ENCODE data around the gene CEP20.
A peak's percentile ranks its signal among the peaks of the same experiment; 100 is the strongest.

Gene CEP20

GRCh38 chr16:15874745-15875314, 13.6 kb downstream of the CEP20 start:
- no peak for TF ChIP-seq TEAD4 (IDR thresholded peaks at IDR 0.05)
- TF ChIP-seq RAD21 (IDR thresholded peaks at IDR 0.05; ENCODE audit: low read depth), result peak; percentile 80
- no peak for TF ChIP-seq CEBPB (IDR thresholded peaks at IDR 0.05)
- no peak for TF ChIP-seq NFIC (IDR thresholded peaks at IDR 0.05)
- no peak for TF ChIP-seq TCF12 (IDR thresholded peaks at IDR 0.05; ENCODE audit: low read depth)
- no peak for TF ChIP-seq EGR1 (IDR thresholded peaks at IDR 0.05)
- TF ChIP-seq YY1 (IDR thresholded peaks at IDR 0.05; ENCODE audit: low read depth), result no peak

- TF ChIP-seq REST (IDR thresholded peaks at IDR 0.05; ENCODE audit: low read depth), result no peak
- no peak for TF ChIP-seq EP300 (IDR thresholded peaks at IDR 0.05; ENCODE audit: borderline replicate concordance)
- TF ChIP-seq FOXM1 (IDR thresholded peaks at IDR 0.05; ENCODE audit: borderline replicate concordance, low read depth), result no peak
- TF ChIP-seq NFIC (IDR thresholded peaks at IDR 0.05), result no peak
- TF ChIP-seq EGR1 (IDR thresholded peaks at IDR 0.05), result no peak
- TF ChIP-seq TAF1 (IDR thresholded peaks at IDR 0.05; ENCODE audit: low read depth), result no peak
- TF ChIP-seq TEAD4 (IDR thresholded peaks at IDR 0.05), result no peak
- no peak for TF ChIP-seq MAX (IDR thresholded peaks at IDR 0.05)
- no peak for TF ChIP-seq YY1 (IDR thresholded peaks at IDR 0.05; ENCODE audit: low read depth)
- no peak for TF ChIP-seq RAD21 (IDR thresholded peaks at IDR 0.05; ENCODE audit: low read depth)
- no peak for TF ChIP-seq TCF12 (IDR thresholded peaks at IDR 0.05; ENCODE audit: low read depth)
- TF ChIP-seq, protein P1, sequence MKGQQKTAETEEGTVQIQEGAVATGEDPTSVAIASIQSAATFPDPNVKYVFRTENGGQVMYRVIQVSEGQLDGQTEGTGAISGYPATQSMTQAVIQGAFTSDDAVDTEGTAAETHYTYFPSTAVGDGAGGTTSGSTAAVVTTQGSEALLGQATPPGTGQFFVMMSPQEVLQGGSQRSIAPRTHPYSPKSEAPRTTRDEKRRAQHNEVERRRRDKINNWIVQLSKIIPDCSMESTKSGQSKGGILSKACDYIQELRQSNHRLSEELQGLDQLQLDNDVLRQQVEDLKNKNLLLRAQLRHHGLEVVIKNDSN (IDR thresholded peaks at IDR 0.05), result no peak
- TF ChIP-seq ZBTB7A (IDR thresholded peaks at IDR 0.05; ENCODE audit: low read depth), result no peak
- no peak for TF ChIP-seq CREB1 (IDR thresholded peaks at IDR 0.05; ENCODE audit: low read depth)
- no peak for TF ChIP-seq CEBPB (IDR thresholded peaks at IDR 0.05)
These were observed 14.7 kb downstream of the CEP20 start for GRCh38 chr16:15873737-15874136.

DNA sequence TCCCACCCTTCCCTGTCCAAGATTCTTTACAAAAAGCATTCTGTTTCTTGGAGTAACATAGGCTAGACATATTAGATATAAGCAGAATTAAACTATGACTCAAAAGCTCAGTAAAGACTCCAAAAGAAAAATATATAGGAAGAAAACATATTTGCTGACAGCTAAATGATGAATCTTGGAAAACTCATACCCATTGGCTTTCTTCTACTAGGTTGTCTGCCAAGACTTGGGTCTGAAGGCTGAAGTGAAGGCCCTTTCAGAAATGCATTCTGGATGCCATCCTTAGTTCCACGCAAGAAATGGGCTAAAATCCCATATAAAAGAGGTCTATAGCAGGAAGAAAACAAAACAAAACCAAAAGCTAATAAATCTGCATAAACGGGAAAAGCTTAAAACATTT, 15.1 kb downstream of the CEP20 start:
- TF ChIP-seq REST (IDR thresholded peaks at IDR 0.05; ENCODE audit: low read depth) (no peak), YY1 (IDR thresholded peaks at IDR 0.05; ENCODE audit: low read depth) (no peak), ZBTB7A (IDR thresholded peaks at IDR 0.05; ENCODE audit: low read depth) (no peak), EGR1 (IDR thresholded peaks at IDR 0.05) (no peak), EP300 (IDR thresholded peaks at IDR 0.05; ENCODE audit: borderline replicate concordance) (no peak), TCF12 (IDR thresholded peaks at IDR 0.05; ENCODE audit: low read depth) (no peak), RAD21 (IDR thresholded peaks at IDR 0.05; ENCODE audit: low read depth) (no peak), TEAD4 (IDR thresholded peaks at IDR 0.05) (no peak), TAF1 (IDR thresholded peaks at IDR 0.05; ENCODE audit: low read depth) (no peak), MAX (IDR thresholded peaks at IDR 0.05) (no peak), FOXM1 (IDR thresholded peaks at IDR 0.05; ENCODE audit: borderline replicate concordance, low read depth) (no peak), CREB1 (IDR thresholded peaks at IDR 0.05; ENCODE audit: low read depth) (no peak), CEBPB (IDR thresholded peaks at IDR 0.05) (no peak), NFIC (IDR thresholded peaks at IDR 0.05) (no peak)
- TF ChIP-seq, protein P1 (IDR thresholded peaks at IDR 0.05), result no peak

DNA sequence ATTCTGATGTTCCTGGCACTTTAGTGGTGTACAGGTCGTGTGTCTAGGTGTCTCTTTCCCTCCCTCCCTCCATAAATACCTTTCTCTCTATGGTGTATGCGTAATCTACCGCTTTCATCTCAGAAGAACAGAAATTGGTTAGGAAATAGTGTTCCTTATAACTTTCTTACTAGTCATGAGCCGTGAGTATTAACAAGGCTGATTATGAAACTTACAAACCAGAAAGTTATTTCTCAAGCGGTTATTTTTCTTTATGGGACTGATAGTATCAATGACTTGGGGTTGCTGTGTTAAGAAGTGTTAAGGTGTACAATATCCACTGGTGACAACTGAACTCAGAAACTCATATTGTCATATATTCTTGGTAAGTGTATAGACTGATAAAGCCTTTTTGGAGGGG, 18.4 kb downstream of the CEP20 start:
- TF ChIP-seq TEAD4 (IDR thresholded peaks at IDR 0.05), result no peak
- TF ChIP-seq ZBTB7A (IDR thresholded peaks at IDR 0.05; ENCODE audit: low read depth), result no peak
- no peak for TF ChIP-seq CREB1 (IDR thresholded peaks at IDR 0.05; ENCODE audit: low read depth)
- no peak for TF ChIP-seq FOXM1 (IDR thresholded peaks at IDR 0.05; ENCODE audit: borderline replicate concordance, low read depth)
- no peak for TF ChIP-seq EGR1 (IDR thresholded peaks at IDR 0.05)
- no peak for TF ChIP-seq YY1 (IDR thresholded peaks at IDR 0.05; ENCODE audit: low read depth)
- no peak for TF ChIP-seq EP300 (IDR thresholded peaks at IDR 0.05; ENCODE audit: borderline replicate concordance)
- TF ChIP-seq CEBPB (IDR thresholded peaks at IDR 0.05), result no peak
- TF ChIP-seq, protein P1 (IDR thresholded peaks at IDR 0.05), result no peak
- no peak for TF ChIP-seq MAX (IDR thresholded peaks at IDR 0.05)
- no peak for TF ChIP-seq TCF12 (IDR thresholded peaks at IDR 0.05; ENCODE audit: low read depth)
- TF ChIP-seq RAD21 (IDR thresholded peaks at IDR 0.05; ENCODE audit: low read depth), result no peak
- no peak for TF ChIP-seq NFIC (IDR thresholded peaks at IDR 0.05)
- TF ChIP-seq TAF1 (IDR thresholded peaks at IDR 0.05; ENCODE audit: low read depth), result no peak

GRCh38 chr16:15866451-15866850, 22.0 kb downstream of the CEP20 start:
- TF ChIP-seq CEBPB (IDR thresholded peaks at IDR 0.05), result 0 out of 2 replicates have a peak, but pooled peaks have one; percentile 33
- TF ChIP-seq, protein P1 (IDR thresholded peaks at IDR 0.05), result no peak
